HFFc6 (cell line): Measurements from ENCODE around the gene LVRN. TPM values are rescaled to one million over a fixed set of nuclear protein-coding genes. Genes with fewer than 3 reads are reported as not detected.
"Not testable (repeated sequence)": the region's sequence is repeated elsewhere in the genome, so short reads cannot be mapped to it uniquely, and the experiment has no call there.

ENCODE experiments used
- DNase-seq: peaks from one replicate; pipeline ENCODE4 v3.0.0-alpha.2; 2018
- H3K27ac Mint-ChIP-seq: 2 replicates; pipeline ENCODE4 v1.8.0; 2020; ENCODE audit warnings: mild to moderate bottlenecking, mixed read lengths
- H3K27me3 Mint-ChIP-seq: 2 replicates; pipeline ENCODE4 v1.8.0; 2021; ENCODE audit warnings: mild to moderate bottlenecking, moderate library complexity, mixed read lengths; ENCODE audit not compliant: insufficient read depth
- H3K36me3 Mint-ChIP-seq: 2 replicates; pipeline ENCODE4 v1.8.0; 2021; ENCODE audit warnings: low read depth, mixed read lengths
- H3K4me1 Mint-ChIP-seq: 2 replicates; pipeline ENCODE4 v1.8.0; 2020; ENCODE audit warnings: low read depth, mixed read lengths
- H3K4me3 Mint-ChIP-seq: 2 replicates; pipeline ENCODE4 v1.8.0; 2020; ENCODE audit warnings: mild to moderate bottlenecking, moderate library complexity, mixed read lengths
- H3K9me3 Mint-ChIP-seq: 2 replicates; pipeline ENCODE4 v1.8.0; 2020; ENCODE audit warnings: mild to moderate bottlenecking, mixed read lengths
- CTCF ChIP-seq: fragments of 200-600 bp; sonication (generic); IDR thresholded peaks from 2 replicates; pipeline ENCODE4 v1.5.0; 2021; ENCODE audit warnings: antibody characterized with exemption, mild to moderate bottlenecking
- long read RNA-seq: library from polyadenylated mRNA; unstranded; transcript quantifications from one replicate; pipeline ENCODE4 v2.0.0, GENCODE V29; 2019
- total RNA-seq, 6 experiments: library from RNA; stranded (reverse); fragmentation: NEBNext Ultra II Directional; extraction: Animal tissue kit (Norgen Biotek cat#: 25700); gene quantifications; 2 replicates in 1 of 6; 3 replicates in 5 of 6; pipeline ENCODE4 v1.2.3, GENCODE V29; 2021

LVRN gene, protein sequence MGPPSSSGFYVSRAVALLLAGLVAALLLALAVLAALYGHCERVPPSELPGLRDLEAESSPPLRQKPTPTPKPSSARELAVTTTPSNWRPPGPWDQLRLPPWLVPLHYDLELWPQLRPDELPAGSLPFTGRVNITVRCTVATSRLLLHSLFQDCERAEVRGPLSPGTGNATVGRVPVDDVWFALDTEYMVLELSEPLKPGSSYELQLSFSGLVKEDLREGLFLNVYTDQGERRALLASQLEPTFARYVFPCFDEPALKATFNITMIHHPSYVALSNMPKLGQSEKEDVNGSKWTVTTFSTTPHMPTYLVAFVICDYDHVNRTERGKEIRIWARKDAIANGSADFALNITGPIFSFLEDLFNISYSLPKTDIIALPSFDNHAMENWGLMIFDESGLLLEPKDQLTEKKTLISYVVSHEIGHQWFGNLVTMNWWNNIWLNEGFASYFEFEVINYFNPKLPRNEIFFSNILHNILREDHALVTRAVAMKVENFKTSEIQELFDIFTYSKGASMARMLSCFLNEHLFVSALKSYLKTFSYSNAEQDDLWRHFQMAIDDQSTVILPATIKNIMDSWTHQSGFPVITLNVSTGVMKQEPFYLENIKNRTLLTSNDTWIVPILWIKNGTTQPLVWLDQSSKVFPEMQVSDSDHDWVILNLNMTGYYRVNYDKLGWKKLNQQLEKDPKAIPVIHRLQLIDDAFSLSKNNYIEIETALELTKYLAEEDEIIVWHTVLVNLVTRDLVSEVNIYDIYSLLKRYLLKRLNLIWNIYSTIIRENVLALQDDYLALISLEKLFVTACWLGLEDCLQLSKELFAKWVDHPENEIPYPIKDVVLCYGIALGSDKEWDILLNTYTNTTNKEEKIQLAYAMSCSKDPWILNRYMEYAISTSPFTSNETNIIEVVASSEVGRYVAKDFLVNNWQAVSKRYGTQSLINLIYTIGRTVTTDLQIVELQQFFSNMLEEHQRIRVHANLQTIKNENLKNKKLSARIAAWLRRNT
- total RNA-seq = under 1 TPM in 4 of 6 experiments, not detected in 2; 0.07 to 0.41 (median 0.16) TPM
- long read RNA-seq = 0 reads

GRCh38 chr5:115962239-115962564, at the start of gene LVRN:
TSS of gene LVRN (plus strand) at chr5:115962475. CDS start at chr5:115962618, 143 bp downstream.
- Mint-ChIP-seq H3K27me3 (peaks cover 4% of the 10 kb centered on the region; the same call in 1 of the 2 replicates), H3K4me3 (peak within 1 kb of the TSS; percentile 81), H3K4me1 (peaks cover 14% of the 10 kb centered on the region), H3K27ac (peak within 1 kb of the TSS; percentile 28), H3K9me3 (no peaks in the 10 kb centered on the region), H3K36me3 (no peaks in the 10 kb centered on the region)
- TF ChIP-seq CTCF = no peak
- no peak for DNase-seq

- H3K27ac Mint-ChIP-seq, DNase-seq: not testable (repeated sequence)
Observed at GRCh38 chr5:115913623-115914400, 48.5 kb upstream of the LVRN start.

GRCh38 chr5:115920171-115920725, 42.0 kb upstream of the LVRN start:
- TF ChIP-seq CTCF = no peak
- Mint-ChIP-seq H3K36me3 (no peaks in the 10 kb centered on the region; the same call in 1 of the 2 replicates), H3K4me1 (no peaks in the 10 kb centered on the region; the same call in 1 of the 2 replicates), H3K27ac (no peak overlapping the region), H3K27me3 (no peaks in the 10 kb centered on the region; the same call in 1 of the 2 replicates), H3K9me3 (no peaks in the 10 kb centered on the region), H3K4me3 (no peak overlapping the region)
- no peak for DNase-seq

More at GRCh38 chr5:115913623-115914400, 48.5 kb upstream of the LVRN start:
- not testable (repeated sequence) for H3K4me3 Mint-ChIP-seq, H3K9me3 Mint-ChIP-seq, H3K27me3 Mint-ChIP-seq, H3K36me3 Mint-ChIP-seq
- peaks cover 15% of the 10 kb centered on the region for H3K4me1 Mint-ChIP-seq

DNA sequence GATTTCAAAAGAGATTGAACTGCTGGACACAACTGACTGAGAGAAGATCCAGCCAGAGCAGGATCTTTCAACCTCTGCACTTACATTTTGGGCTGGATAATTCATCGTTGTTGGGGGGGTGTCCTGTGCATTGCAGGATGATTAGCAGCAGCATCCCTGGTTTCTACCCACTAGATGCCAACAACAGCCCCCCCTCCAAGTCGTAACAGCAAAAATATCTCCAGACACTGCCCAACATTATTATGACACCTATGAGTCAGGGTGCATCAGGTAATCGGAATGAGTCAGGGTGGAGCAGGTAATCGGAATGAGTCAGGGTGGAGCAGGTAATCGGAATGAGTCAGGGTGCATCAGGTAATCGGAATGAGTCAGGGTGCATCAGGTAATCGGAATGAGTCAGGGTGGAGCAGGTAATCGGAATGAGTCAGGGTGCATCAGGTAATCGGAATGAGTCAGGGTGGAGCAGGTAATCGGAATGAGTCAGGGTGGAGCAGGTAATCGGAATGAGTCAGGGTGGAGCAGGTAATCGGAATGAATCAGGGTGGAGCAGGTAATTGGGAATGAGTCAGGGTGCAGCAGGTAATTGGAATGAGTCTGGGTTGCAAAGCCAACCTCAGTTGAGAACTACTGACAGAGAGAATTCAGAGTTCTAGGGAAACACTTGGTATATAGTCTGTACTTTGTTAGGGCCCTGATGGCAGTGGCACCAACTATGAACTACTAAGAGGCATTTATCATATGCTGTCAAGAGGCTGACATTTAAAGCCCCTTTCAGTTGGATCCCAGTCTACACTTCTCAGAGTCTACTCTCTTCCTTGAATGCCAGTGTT, 33.5 kb upstream of the LVRN start:
- DNase-seq, H3K4me1 Mint-ChIP-seq, H3K9me3 Mint-ChIP-seq, H3K27me3 Mint-ChIP-seq, H3K27ac Mint-ChIP-seq, H3K4me3 Mint-ChIP-seq, H3K36me3 Mint-ChIP-seq: not testable (repeated sequence)

GRCh38 chr5:115930171-115930570, 32.1 kb upstream of the LVRN start:
- H3K27ac Mint-ChIP-seq, H3K4me3 Mint-ChIP-seq: not testable (repeated sequence)

GRCh38 chr5:115930630-115931337, 31.5 kb upstream of the LVRN start:
- no peak overlapping the region for H3K4me3 Mint-ChIP-seq
- H3K9me3 Mint-ChIP-seq = peaks cover 4% of the 10 kb centered on the region; the same call in 1 of the 2 replicates
- H3K4me1 Mint-ChIP-seq = no peaks in the 10 kb centered on the region; the same call in 1 of the 2 replicates
- no peak for DNase-seq
- H3K36me3 Mint-ChIP-seq = peaks cover 5% of the 10 kb centered on the region; the same call in 1 of the 2 replicates
- no peak for TF ChIP-seq CTCF
- no peaks in the 10 kb centered on the region for H3K27me3 Mint-ChIP-seq
- no peak overlapping the region for H3K27ac Mint-ChIP-seq

More at GRCh38 chr5:115930171-115930570, 32.1 kb upstream of the LVRN start:
- not testable (repeated sequence) for H3K27me3 Mint-ChIP-seq, DNase-seq, H3K4me1 Mint-ChIP-seq, H3K9me3 Mint-ChIP-seq, H3K36me3 Mint-ChIP-seq
